Neutrophil (primary cell): ENCODE results near the gene RXFP3.

Experiments used
- H3K27ac ChIP-seq: fragments of 200-600 bp; sonication (generic); 2 replicates; pipeline ENCODE4 v1.5.1; 2016; ENCODE audit warnings: mild to moderate bottlenecking, moderate library complexity
- H3K27me3 ChIP-seq: fragments of 200-600 bp; sonication (generic); 2 replicates; pipeline ENCODE4 v1.6.0; 2016; ENCODE audit warnings: mild to moderate bottlenecking
- H3K36me3 ChIP-seq: fragments of 200-600 bp; sonication (generic); 2 replicates; pipeline ENCODE4 v1.5.1; 2017
- H3K4me1 ChIP-seq, 2 experiments: fragments of 200-600 bp in 1 of 2; sonication (generic) in 1 of 2; 1 replicate in 1 of 2; 2 replicates in 1 of 2; pipeline versions ENCODE4 v1.5.1 to v1.6.1; 2013 to 2016; ENCODE audit warnings: low read depth in 1 of 2, low read length in 1 of 2, mild to moderate bottlenecking in 1 of 2, moderate library complexity in 1 of 2; ENCODE audit not compliant: control insufficient read depth in 1 of 2, insufficient read depth in 1 of 2
- H3K4me3 ChIP-seq, 2 experiments: fragments of 200-600 bp in 1 of 2; sonication (generic) in 1 of 2; 1 replicate in 1 of 2; 2 replicates in 1 of 2; pipeline ENCODE4 v1.5.1; 2013 to 2016; ENCODE audit warnings: low read depth in 1 of 2, low read length in 1 of 2, mild to moderate bottlenecking in 1 of 2, moderate library complexity in 1 of 2
- H3K9me3 ChIP-seq: fragments of 200-600 bp; sonication (generic); 2 replicates; pipeline ENCODE4 v1.5.1; 2016
- CTCF ChIP-seq: fragments of 200-600 bp; sonication (generic); IDR thresholded peaks from 2 replicates; pipeline ENCODE4 v1.5.1; 2016; ENCODE audit warnings: antibody characterized with exemption

Gene RXFP3

GRCh38 chr5:33936381-33937016 lies at the start of gene RXFP3:
Gene RXFP3 (plus strand): TSS chr5:33936386. CDS start chr5:33936741, 355 bp downstream.
- Histone ChIP-seq H3K4me3 (no peak within 1 kb of the TSS), H3K27ac (no peak within 1 kb of the TSS), H3K9me3 (no peaks in the 10 kb centered on the region), H3K36me3 (no peaks in the 10 kb centered on the region), H3K4me1 (peaks cover 0 to 7% of the 10 kb centered on the region in 2 experiments), H3K27me3 (peaks cover 91% of the 10 kb centered on the region)
- no peak for TF ChIP-seq CTCF

- Histone ChIP-seq H3K4me1 (no peaks in the 10 kb centered on the region), H3K27ac (no peak overlapping the region), H3K9me3 (no peaks in the 10 kb centered on the region), H3K36me3 (no peaks in the 10 kb centered on the region), H3K27me3 (peaks cover 39% of the 10 kb centered on the region), H3K4me3 (no peak overlapping the region)
- no peak for TF ChIP-seq CTCF
These were observed 48.9 kb upstream of the RXFP3 start for GRCh38 chr5:33887268-33887667.

GRCh38 chr5:33888587-33888986 lies 47.6 kb upstream of the RXFP3 start:
- Histone ChIP-seq H3K4me3 (no peak overlapping the region), H3K27me3 (peaks cover 52% of the 10 kb centered on the region), H3K4me1 (no peaks in the 10 kb centered on the region), H3K27ac (no peak overlapping the region), H3K9me3 (no peaks in the 10 kb centered on the region), H3K36me3 (no peaks in the 10 kb centered on the region)
- TF ChIP-seq CTCF, result no peak

GRCh38 chr5:33890131-33891032 lies 45.8 kb upstream of the RXFP3 start:
- no peak overlapping the region for H3K27ac ChIP-seq
- no peak for TF ChIP-seq CTCF
- H3K9me3 ChIP-seq, result no peaks in the 10 kb centered on the region
- no peaks in the 10 kb centered on the region for H3K36me3 ChIP-seq
- H3K4me1 ChIP-seq, result no peaks in the 10 kb centered on the region
- H3K4me3 ChIP-seq, result no peak overlapping the region
- H3K27me3 ChIP-seq, result peaks cover 69% of the 10 kb centered on the region

GRCh38 chr5:33891446-33891787 lies 44.8 kb upstream of the RXFP3 start:
- H3K36me3 ChIP-seq, result no peaks in the 10 kb centered on the region
- no peak overlapping the region for H3K27ac ChIP-seq
- H3K4me1 ChIP-seq, result no peaks in the 10 kb centered on the region
- TF ChIP-seq CTCF, result no peak
- H3K4me3 ChIP-seq, result no peak overlapping the region
- H3K9me3 ChIP-seq, result no peaks in the 10 kb centered on the region
- peaks cover 71% of the 10 kb centered on the region for H3K27me3 ChIP-seq
